ENCODE results near the gene CXorf66.
"Not testable (repeated sequence)": the region's sequence is repeated elsewhere in the genome, so short reads cannot be mapped to it uniquely, and the experiment has no call there.

Gene CXorf66

GRCh38 chrX:139929876-139930275, 35.4 kb downstream of the CXorf66 start:
- DNase-seq (ENCODE audit: low read depth, low spot score) = no peak

DNA sequence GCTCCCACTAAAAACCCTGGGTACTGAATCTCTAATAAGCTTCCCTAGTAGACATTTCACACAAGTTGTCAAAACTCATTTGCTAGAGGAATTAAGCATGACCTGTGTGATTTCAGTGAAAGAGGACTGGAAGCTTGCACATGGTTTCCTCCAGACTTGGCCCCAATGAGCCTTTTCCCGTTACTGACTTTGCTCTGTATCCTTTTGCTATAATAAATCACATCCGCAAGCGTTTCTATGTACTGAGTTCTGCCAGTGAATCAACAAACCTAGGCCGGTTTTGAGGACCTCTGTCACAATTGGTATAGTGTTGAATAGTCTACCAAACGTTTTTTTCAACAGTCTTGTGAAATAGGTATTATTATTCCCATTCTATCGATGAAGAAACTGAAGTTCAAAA, 40.6 kb downstream of the CXorf66 start:
- DNase-seq (ENCODE audit: low read depth, low spot score) = no peak

GRCh38 chrX:139924069-139924695, 41.1 kb downstream of the CXorf66 start:
- DNase-seq (ENCODE audit: low read depth, low spot score) = no peak

DNA sequence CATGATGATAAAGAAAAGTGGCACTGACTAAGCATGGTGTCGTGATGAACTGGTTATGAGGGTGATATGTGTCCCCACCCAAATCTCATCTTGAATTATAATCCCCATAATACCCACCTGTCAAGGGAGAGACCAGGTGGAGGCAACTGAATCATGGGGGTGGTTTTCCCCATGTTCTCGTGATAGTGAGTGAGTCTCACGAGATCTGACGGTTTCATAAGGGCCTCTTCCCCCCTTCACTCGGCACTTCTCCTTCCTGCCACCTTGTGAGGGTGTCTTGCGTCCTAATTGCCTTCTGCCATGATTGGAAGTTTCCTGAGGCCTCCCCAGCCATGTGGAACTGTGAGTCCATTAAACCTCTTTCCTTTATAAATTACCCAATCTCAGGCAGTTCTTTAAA, 44.2 kb downstream of the CXorf66 start:
- not testable (repeated sequence) for DNase-seq (ENCODE audit: low read depth, low spot score)

DNA sequence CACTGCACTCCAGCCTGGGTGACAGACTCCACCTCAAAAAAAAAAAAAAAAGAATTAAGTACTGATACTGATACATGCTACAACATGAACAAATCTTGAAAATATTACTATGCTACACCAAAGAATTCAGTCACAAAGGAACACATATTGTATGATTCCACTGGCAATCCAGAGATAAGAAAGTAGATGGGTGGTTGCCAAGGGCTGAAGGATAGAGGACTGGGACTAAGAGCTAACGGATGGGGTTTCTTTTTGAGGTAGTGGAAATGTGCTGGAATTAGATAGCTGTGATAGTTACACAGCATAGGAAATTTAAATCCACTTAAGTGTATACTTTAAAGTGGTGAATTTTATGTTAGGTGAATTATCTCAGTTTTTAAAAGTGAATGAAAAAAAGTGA, 45.0 kb downstream of the CXorf66 start:
- DNase-seq (ENCODE audit: low read depth, low spot score) = no peak

DNA sequence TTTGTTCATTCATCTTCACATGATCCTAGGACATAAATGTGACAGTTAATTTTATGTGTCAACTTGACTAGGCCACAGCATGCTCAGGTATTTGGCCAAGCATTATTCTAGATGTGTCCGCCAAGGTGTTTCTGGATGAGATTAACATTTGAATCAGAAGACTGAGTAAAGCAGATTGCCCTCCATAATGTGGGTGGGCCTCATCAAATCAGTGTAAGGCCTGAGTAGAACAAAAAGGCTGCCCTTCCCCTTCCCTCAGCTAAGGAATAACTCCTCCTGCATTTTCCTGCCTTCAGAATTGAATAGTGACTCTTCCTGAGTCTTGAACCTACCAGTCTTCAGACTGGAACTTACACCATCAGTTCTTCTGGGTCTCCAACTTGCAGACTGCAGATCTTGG, 50.9 kb downstream of the CXorf66 start:
- DNase-seq (ENCODE audit: low read depth, low spot score) = no peak

DNA sequence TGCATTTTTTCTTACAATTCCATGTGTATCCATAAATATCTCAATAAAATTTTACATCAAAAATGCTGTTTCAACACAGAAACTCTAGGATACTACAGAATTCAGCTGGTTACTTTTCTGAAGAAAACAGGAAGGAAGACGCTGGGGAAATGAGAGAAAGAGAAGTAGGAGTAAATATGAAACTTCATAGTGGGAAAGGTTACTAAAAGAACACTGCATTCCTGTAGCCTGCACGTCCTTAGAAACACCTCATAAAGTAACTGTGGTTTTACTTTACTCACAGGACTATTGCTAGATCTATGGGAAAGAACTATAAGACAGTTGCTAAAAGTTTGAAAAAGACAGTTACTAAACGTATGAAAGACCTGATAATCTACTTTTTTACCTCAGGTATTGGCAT, 55.6 kb downstream of the CXorf66 start:
- no peak for DNase-seq (ENCODE audit: low read depth, low spot score)

DNA sequence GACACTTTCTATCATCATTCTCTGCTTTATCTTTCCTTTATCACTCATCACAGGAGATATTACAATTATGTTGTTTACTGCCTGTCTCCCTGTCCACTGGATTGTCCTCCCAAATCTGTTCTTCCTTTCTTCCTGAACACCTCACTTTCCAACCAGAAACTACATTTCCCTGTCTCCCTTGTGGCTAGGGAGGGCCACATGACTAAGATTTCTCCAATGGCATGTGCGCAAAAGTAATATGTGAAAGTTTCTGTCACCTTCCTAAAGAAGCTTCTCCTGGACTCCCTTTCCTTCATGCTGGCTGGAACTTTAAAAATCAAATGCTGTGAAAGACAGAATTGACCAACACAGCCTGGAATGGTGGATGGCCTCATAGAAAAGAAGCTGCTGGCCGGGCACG, 58.2 kb downstream of the CXorf66 start:
- no peak for DNase-seq (ENCODE audit: low read depth, low spot score)

DNA sequence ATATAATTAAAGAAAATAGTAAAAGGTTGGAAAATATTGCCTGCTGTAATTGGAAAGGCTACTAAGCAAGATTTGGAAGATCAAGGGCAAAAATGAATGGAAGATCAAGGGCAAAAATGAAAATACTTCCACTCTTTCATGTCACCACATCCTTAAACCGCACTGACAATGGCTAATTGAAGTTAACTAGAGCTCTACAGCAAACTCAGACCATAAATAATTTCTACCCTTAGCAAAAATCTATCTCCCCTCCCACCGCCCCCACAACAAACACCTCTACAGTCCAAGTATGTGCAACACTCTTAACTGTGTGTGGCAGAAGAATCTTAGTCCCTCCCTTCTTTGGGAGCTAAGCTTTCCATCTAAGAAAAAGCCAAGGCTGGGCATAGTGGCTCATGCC, 59.6 kb downstream of the CXorf66 start:
- no peak for DNase-seq (ENCODE audit: low read depth, low spot score)
